SH-SY5Y (cell line): ENCODE data around the gene TSPEAR.

Experiments used
- GATA2 ChIP-seq: IDR thresholded peaks from 2 replicates; pipeline ENCODE4 v1.6.1; 2011; ENCODE audit warnings: mild to moderate bottlenecking, low read depth, low read length
- GATA3 ChIP-seq: IDR thresholded peaks from 2 replicates; pipeline ENCODE4 v1.6.1; 2011; ENCODE audit warnings: low read depth, mild to moderate bottlenecking, low read length, moderate library complexity

DNA sequence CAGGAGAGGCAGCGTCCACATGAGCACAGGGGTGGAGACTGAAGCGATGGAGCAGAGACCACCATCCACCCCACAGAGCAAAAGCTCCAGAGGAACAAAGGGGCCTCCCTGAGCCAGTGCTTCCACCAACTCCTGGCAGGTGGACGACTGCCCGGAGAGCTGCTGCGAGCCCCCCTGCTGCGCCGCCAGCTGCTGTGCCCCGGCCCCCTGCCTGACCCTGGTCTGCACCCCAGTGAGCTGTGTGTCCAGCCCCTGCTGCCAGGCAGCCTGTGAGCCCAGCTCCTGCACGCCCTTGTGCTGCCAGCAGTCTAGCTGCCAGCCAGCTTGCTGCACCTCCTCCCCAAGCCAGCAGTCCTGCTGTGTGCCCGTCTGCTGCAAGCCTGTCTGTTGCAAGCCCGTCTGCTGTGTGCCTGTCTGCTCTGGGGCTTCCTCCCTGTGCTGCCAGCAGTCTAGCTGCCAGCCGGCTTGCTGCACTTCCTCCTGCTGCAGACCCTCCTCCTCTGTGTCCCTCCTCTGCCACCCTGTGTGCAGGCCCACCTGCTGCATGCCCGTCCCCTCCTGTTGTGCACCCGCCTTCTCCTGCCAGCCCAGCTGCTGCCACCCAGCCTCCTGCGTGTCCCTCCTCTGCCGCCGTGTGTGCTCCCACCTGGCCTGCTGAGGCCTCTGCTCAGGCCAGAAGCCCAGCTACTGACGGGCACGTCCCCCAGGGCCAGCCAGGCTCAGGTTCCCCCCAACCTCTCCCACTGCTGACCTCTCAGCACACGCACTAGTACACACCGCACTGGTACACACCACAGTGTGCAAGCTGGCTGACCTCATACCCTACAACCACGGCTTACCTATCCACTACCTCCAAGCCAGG lies 9.0 kb downstream of the TSPEAR start:
- TF ChIP-seq GATA2: no peak
- no peak for TF ChIP-seq GATA3
